ENCODE data around the gene HS3ST5.

HS3ST5 gene

DNA sequence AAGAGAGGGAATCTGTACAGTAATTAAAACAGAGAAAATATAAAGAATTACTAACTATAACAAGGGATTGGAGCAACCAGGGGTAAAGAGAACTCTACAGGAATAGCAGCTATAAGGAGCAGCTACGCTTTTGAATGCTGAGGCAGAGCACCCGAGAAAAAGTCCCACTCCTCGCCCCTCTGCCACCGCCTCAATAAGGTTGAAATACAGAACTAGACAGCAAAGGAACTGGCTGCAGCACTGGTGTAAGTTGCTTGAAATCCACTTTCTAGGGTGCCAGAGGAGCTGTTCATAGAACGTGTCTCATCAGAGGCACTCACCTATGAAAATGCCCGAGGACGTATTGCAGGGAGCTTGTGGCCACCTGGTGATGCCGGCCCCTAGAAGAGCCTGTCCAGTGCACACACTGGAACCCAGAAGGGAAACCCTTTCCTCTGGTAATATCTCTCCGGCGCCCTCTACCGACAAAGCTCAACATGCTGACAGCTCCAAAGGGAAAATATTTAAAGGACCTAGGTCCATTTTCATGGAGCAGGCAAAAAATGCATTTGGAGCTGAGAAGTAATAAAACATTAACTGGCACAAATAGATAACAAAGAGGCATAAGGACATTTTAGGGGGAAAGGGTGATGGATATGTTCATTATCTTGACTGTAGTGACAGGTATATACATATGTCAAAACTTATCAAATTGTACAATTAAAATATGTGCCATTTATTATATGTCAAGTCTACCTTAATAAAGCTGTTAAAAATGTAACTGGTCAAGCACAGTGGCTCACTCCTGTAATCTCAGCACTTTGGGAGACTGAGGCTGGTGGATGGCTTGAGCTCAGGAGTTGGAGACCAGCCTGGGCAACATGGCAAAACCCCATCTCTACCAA lies 234.5 kb downstream of the HS3ST5 start:
- WGBS: 40% methylated on average over 11 of the region's 11 CpGs
- H2AK5ac ChIP-seq (ENCODE audit: low read length, severe bottlenecking): no peak overlapping the region
- no peak overlapping the region for H4K8ac ChIP-seq (ENCODE audit: low read length)
- no peak overlapping the region for H2BK120ac ChIP-seq (ENCODE audit: low read depth, low read length)
- H3K9me3 ChIP-seq (ENCODE audit: control insufficient read depth, low read length): no peaks in the 10 kb centered on the region
- peak; percentile 73 for DNase-seq
- H3K4ac ChIP-seq (ENCODE audit: low read depth in 1 of 2, low read length in 2 of 2): no peak overlapping the region
- no peak overlapping the region for H3K14ac ChIP-seq (ENCODE audit: low read length in 2 of 2)
- H2BK15ac ChIP-seq (ENCODE audit: low read depth, poor library complexity, severe bottlenecking): no peak overlapping the region
- H2BK5ac ChIP-seq (ENCODE audit: low read depth, low read length, poor library complexity, severe bottlenecking): no peak overlapping the region
- H3K9ac ChIP-seq (ENCODE audit: low read length): no peak overlapping the region
- no peak overlapping the region for H3K23ac ChIP-seq (ENCODE audit: low read length in 2 of 2)
- H3K4me2 ChIP-seq (ENCODE audit: low read length, poor library complexity, severe bottlenecking): no peak overlapping the region
- H3K18ac ChIP-seq (ENCODE audit: low read depth in 1 of 2, low read length in 2 of 2): no peak overlapping the region
- no peaks in the 10 kb centered on the region for H3K79me1 ChIP-seq (replicated peaks; ENCODE audit: low read length, poor library complexity, severe bottlenecking)
- no peak overlapping the region for H3K4me3 ChIP-seq (ENCODE audit: insufficient read depth in 1 of 2, low read depth in 1 of 2, low read length in 2 of 2)
- no peaks in the 10 kb centered on the region for H3K4me1 ChIP-seq (ENCODE audit: control insufficient read depth, insufficient read depth, low read depth, low read length)
- H2AFZ ChIP-seq (ENCODE audit: low read depth, low read length): no peak overlapping the region
- H3K27ac ChIP-seq (ENCODE audit: low read length, poor library complexity, severe bottlenecking): no peak overlapping the region
- no peak overlapping the region for H4K91ac ChIP-seq (ENCODE audit: low read length)
- no peaks in the 10 kb centered on the region for H3K27me3 ChIP-seq (ENCODE audit: control insufficient read depth in 1 of 2, insufficient read depth in 1 of 2, low read length in 2 of 2)
- H2BK12ac ChIP-seq (ENCODE audit: low read length in 2 of 2): no peak overlapping the region
- H3K36me3 ChIP-seq (ENCODE audit: control insufficient read depth in 1 of 2, insufficient read depth in 2 of 2, low read depth in 1 of 2, low read length in 2 of 2): no peaks in the 10 kb centered on the region

DNA sequence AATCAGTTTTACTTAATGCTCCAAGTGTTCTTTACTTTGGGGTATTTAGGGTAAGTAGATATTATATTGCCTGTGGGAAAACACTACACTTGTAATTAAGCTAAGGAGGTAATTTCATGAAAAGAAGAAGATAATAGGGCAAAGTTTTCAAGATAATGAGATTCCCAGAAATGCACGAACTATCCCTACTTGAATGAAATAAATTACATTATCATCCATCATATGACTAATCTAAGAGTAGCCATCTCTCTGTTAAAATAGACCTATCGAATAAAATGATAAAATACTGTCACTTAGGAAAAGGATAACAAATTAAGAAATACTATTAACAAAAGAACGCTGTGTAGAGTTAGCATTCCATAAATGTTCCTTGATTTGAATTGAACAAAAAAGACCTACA lies 236.8 kb downstream of the HS3ST5 start:
- H3K23ac ChIP-seq (ENCODE audit: low read length in 2 of 2): no peak overlapping the region
- no peak overlapping the region for H3K9ac ChIP-seq (ENCODE audit: low read length)
- no peaks in the 10 kb centered on the region for H3K79me1 ChIP-seq (replicated peaks; ENCODE audit: low read length, poor library complexity, severe bottlenecking)
- H3K4me1 ChIP-seq (ENCODE audit: control insufficient read depth, insufficient read depth, low read depth, low read length): no peaks in the 10 kb centered on the region
- no peak overlapping the region for H2BK15ac ChIP-seq (ENCODE audit: low read depth, poor library complexity, severe bottlenecking)
- no peak overlapping the region for H3K4me3 ChIP-seq (ENCODE audit: insufficient read depth in 1 of 2, low read depth in 1 of 2, low read length in 2 of 2)
- no CpG with 5 or more reads among the region's 3 CpGs for WGBS
- H2AFZ ChIP-seq (ENCODE audit: low read depth, low read length): no peak overlapping the region
- no peak overlapping the region for H3K4me2 ChIP-seq (ENCODE audit: low read length, poor library complexity, severe bottlenecking)
- H3K14ac ChIP-seq (ENCODE audit: low read length in 2 of 2): no peak overlapping the region
- no peak overlapping the region for H4K91ac ChIP-seq (ENCODE audit: low read length)
- no peaks in the 10 kb centered on the region for H3K36me3 ChIP-seq (ENCODE audit: control insufficient read depth in 1 of 2, insufficient read depth in 2 of 2, low read depth in 1 of 2, low read length in 2 of 2)
- H2AK5ac ChIP-seq (ENCODE audit: low read length, severe bottlenecking): no peak overlapping the region
- no peak overlapping the region for H2BK120ac ChIP-seq (ENCODE audit: low read depth, low read length)
- H4K8ac ChIP-seq (ENCODE audit: low read length): no peak overlapping the region
- no peak overlapping the region for H3K27ac ChIP-seq (ENCODE audit: low read length, poor library complexity, severe bottlenecking)
- H3K4ac ChIP-seq (ENCODE audit: low read depth in 1 of 2, low read length in 2 of 2): no peak overlapping the region
- no peak overlapping the region for H3K18ac ChIP-seq (ENCODE audit: low read depth in 1 of 2, low read length in 2 of 2)
- H3K27me3 ChIP-seq (ENCODE audit: control insufficient read depth in 1 of 2, insufficient read depth in 1 of 2, low read length in 2 of 2): no peaks in the 10 kb centered on the region
- no peaks in the 10 kb centered on the region for H3K9me3 ChIP-seq (ENCODE audit: control insufficient read depth, low read length)
- no peak for DNase-seq
- H2BK5ac ChIP-seq (ENCODE audit: low read depth, low read length, poor library complexity, severe bottlenecking): no peak overlapping the region
- H2BK12ac ChIP-seq (ENCODE audit: low read length in 2 of 2): no peak overlapping the region

DNA sequence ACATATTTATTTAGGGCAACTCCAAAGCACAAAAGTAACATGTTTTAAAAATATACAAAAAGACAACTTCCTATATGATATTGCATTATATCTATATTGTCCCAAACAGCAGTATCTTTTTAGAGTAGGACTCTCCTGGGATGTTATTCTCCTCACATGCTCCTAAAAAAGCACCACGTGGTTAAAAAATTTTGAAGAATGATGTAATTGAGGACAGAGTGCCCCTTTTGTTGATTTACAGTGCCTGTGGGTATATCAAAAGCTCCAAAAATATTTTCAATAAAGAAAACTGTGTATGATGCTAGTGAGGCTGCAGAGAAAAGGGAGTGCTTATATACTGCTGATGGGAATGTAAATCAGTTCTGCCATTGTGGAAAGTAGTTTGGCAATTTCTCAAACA lies 241.6 kb downstream of the HS3ST5 start:
- Histone ChIP-seq H3K9me3 (ENCODE audit: control insufficient read depth, low read length) (no peaks in the 10 kb centered on the region), H3K4me2 (ENCODE audit: low read length, poor library complexity, severe bottlenecking) (no peak overlapping the region), H3K18ac (ENCODE audit: low read depth in 1 of 2, low read length in 2 of 2) (no peak overlapping the region), H3K27me3 (ENCODE audit: control insufficient read depth in 1 of 2, insufficient read depth in 1 of 2, low read length in 2 of 2) (no peaks in the 10 kb centered on the region), H3K27ac (ENCODE audit: low read length, poor library complexity, severe bottlenecking) (no peak overlapping the region), H2AK5ac (ENCODE audit: low read length, severe bottlenecking) (no peak overlapping the region), H2AFZ (ENCODE audit: low read depth, low read length) (no peak overlapping the region), H2BK5ac (ENCODE audit: low read depth, low read length, poor library complexity, severe bottlenecking) (no peak overlapping the region), H4K91ac (ENCODE audit: low read length) (no peak overlapping the region), H2BK12ac (ENCODE audit: low read length in 2 of 2) (no peak overlapping the region), H3K4me3 (ENCODE audit: insufficient read depth in 1 of 2, low read depth in 1 of 2, low read length in 2 of 2) (no peak overlapping the region), H3K36me3 (ENCODE audit: control insufficient read depth in 1 of 2, insufficient read depth in 2 of 2, low read depth in 1 of 2, low read length in 2 of 2) (no peaks in the 10 kb centered on the region), H3K14ac (ENCODE audit: low read length in 2 of 2) (no peak overlapping the region), H2BK15ac (ENCODE audit: low read depth, poor library complexity, severe bottlenecking) (no peak overlapping the region), H4K8ac (ENCODE audit: low read length) (no peak overlapping the region), H3K9ac (ENCODE audit: low read length) (no peak overlapping the region), H3K4ac (ENCODE audit: low read depth in 1 of 2, low read length in 2 of 2) (no peak overlapping the region), H2BK120ac (ENCODE audit: low read depth, low read length) (no peak overlapping the region), H3K79me1 (replicated peaks; ENCODE audit: low read length, poor library complexity, severe bottlenecking) (no peaks in the 10 kb centered on the region), H3K4me1 (ENCODE audit: control insufficient read depth, insufficient read depth, low read depth, low read length) (no peaks in the 10 kb centered on the region), H3K23ac (ENCODE audit: low read length in 2 of 2) (no peak overlapping the region)
- no CpG with 5 or more reads among the region's 1 CpG for WGBS
- no peak for DNase-seq

DNA sequence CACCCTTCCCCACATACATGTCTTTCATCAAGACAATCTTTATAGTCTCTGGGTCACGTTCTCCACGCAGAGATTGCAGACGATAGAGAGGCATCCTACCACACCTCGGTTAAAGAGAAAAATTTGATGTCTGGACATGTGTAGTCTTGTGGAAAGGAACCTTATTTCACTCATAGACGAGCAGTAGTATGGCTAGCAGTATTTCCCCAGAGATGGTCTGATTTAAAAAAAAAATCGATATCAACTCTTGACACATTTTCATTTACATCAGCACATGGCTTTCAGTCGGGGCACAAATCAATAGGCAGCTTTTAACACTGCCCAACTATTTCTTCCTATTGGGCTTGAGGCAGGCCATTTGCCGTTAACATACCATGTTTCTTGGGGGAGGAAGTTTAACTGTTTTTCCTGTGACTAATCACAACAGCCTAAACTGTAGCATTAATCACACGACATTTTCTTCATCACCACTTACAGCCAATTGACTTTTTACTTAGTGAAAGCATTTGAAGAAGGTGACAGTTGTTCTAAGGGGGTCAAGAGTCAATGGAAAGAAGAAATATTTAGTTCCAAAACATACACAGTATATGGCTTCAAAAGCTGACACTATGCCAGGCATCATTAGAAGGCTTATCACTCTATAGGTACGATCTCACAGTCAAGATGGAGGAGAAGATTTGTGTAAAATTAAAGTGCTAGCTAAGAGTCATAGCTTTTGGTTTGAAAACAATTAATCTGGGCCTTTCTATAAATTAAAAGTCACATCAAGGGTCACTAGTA lies 242.4 kb downstream of the HS3ST5 start:
- no peak overlapping the region for H3K4me2 ChIP-seq (ENCODE audit: low read length, poor library complexity, severe bottlenecking)
- no peak overlapping the region for H3K27ac ChIP-seq (ENCODE audit: low read length, poor library complexity, severe bottlenecking)
- DNase-seq: peak; percentile 45
- H3K14ac ChIP-seq (ENCODE audit: low read length in 2 of 2): no peak overlapping the region
- WGBS: 50% methylated on average over 5 of the region's 10 CpGs
- no peak overlapping the region for H2BK15ac ChIP-seq (ENCODE audit: low read depth, poor library complexity, severe bottlenecking)
- H3K4ac ChIP-seq (ENCODE audit: low read depth in 1 of 2, low read length in 2 of 2): no peak overlapping the region
- no peak overlapping the region for H3K18ac ChIP-seq (ENCODE audit: low read depth in 1 of 2, low read length in 2 of 2)
- no peak overlapping the region for H4K8ac ChIP-seq (ENCODE audit: low read length)
- H2BK12ac ChIP-seq (ENCODE audit: low read length in 2 of 2): peak overlapping the region in 1 of 2 experiments; percentile 15
- no peak overlapping the region for H2BK120ac ChIP-seq (ENCODE audit: low read depth, low read length)
- H3K36me3 ChIP-seq (ENCODE audit: control insufficient read depth in 1 of 2, insufficient read depth in 2 of 2, low read depth in 1 of 2, low read length in 2 of 2): no peaks in the 10 kb centered on the region
- no peaks in the 10 kb centered on the region for H3K9me3 ChIP-seq (ENCODE audit: control insufficient read depth, low read length)
- no peaks in the 10 kb centered on the region for H3K4me1 ChIP-seq (ENCODE audit: control insufficient read depth, insufficient read depth, low read depth, low read length)
- no peaks in the 10 kb centered on the region for H3K27me3 ChIP-seq (ENCODE audit: control insufficient read depth in 1 of 2, insufficient read depth in 1 of 2, low read length in 2 of 2)
- H2AK5ac ChIP-seq (ENCODE audit: low read length, severe bottlenecking): no peak overlapping the region
- H4K91ac ChIP-seq (ENCODE audit: low read length): no peak overlapping the region
- H3K79me1 ChIP-seq (replicated peaks; ENCODE audit: low read length, poor library complexity, severe bottlenecking): no peaks in the 10 kb centered on the region
- H2AFZ ChIP-seq (ENCODE audit: low read depth, low read length): no peak overlapping the region
- no peak overlapping the region for H3K23ac ChIP-seq (ENCODE audit: low read length in 2 of 2)
- no peak overlapping the region for H3K4me3 ChIP-seq (ENCODE audit: insufficient read depth in 1 of 2, low read depth in 1 of 2, low read length in 2 of 2)
- H3K9ac ChIP-seq (ENCODE audit: low read length): no peak overlapping the region
- H2BK5ac ChIP-seq (ENCODE audit: low read depth, low read length, poor library complexity, severe bottlenecking): no peak overlapping the region
